OCI-LY3 (cell line): ENCODE data around the gene LIPC.

ENCODE experiments used
- H2AFZ ChIP-seq: fragments of 200-600, 300-600 bp; shearing (Covaris generic); 2 replicates; pipeline ENCODE4 v1.6.0; 2014; ENCODE audit warnings: antibody characterized with exemption, low read depth, low read length
- H3K27ac ChIP-seq: fragments of 200-600, 300-600 bp; sonication (generic); 2 replicates; pipeline ENCODE4 v1.5.1; 2014; ENCODE audit warnings: mild to moderate bottlenecking, low read length, moderate library complexity, mixed read lengths
- H3K27me3 ChIP-seq: fragments of 200-600, 300-600 bp; sonication (generic); 2 replicates; pipeline ENCODE4 v1.6.1; 2014; ENCODE audit warnings: low read depth, low read length, mixed read lengths
- H3K36me3 ChIP-seq: fragments of 200-600, 300-600 bp; sonication (generic); replicated peaks from 2 replicates; pipeline ENCODE3; 2014; ENCODE audit warnings: low read depth, low read length, mixed read lengths
- H3K4me1 ChIP-seq: fragments of 300-600, 200-600 bp; sonication (generic); 2 replicates; pipeline ENCODE4 v1.6.1; 2014; ENCODE audit warnings: low read length, mixed read lengths
- H3K4me2 ChIP-seq: fragments of 200-600, 300-600 bp; sonication (generic); 2 replicates; pipeline ENCODE4 v1.6.1; 2014; ENCODE audit warnings: low read length, mixed read lengths
- H3K4me3 ChIP-seq: fragments of 300-600, 200-600 bp; sonication (generic); 2 replicates; pipeline ENCODE4 v1.5.1; 2014; ENCODE audit warnings: antibody characterized with exemption, mild to moderate bottlenecking, low read length, moderate library complexity
- H3K79me2 ChIP-seq: fragments of 300-600, 200-600 bp; shearing (Covaris generic); 2 replicates; pipeline ENCODE4 v1.6.1; 2014; ENCODE audit warnings: mild to moderate bottlenecking, low read length, mixed read lengths
- H3K9ac ChIP-seq: fragments of 300-600, 200-600 bp; shearing (Covaris generic); 2 replicates; pipeline ENCODE4 v1.6.0; 2014; ENCODE audit warnings: mild to moderate bottlenecking, low read length, moderate library complexity
- H3K9me3 ChIP-seq: fragments of 200-600, 300-600 bp; shearing (Covaris generic); 2 replicates; pipeline ENCODE4 v1.6.1; 2014; ENCODE audit warnings: low read length, mixed read lengths; ENCODE audit not compliant: insufficient read depth
- H4K20me1 ChIP-seq: fragments of 200-600, 300-600 bp; sonication (generic); 2 replicates; pipeline ENCODE4 v1.6.1; 2016; ENCODE audit warnings: low read length, mixed read lengths; ENCODE audit not compliant: insufficient read depth
- EZH2phosphoT487 ChIP-seq: fragments of 200-600 bp; shearing (Covaris generic); IDR thresholded peaks from 2 replicates; pipeline ENCODE4 v1.6.1; 2018; ENCODE audit warnings: antibody characterized with exemption, mixed run types, low read depth
- TF ChIP-seq, protein P1 (sequence below): fragments of 200-600, 300-600 bp; sonication (generic); IDR thresholded peaks from 2 replicates; pipeline ENCODE4 v1.5.1; 2014; ENCODE audit warnings: antibody characterized with exemption, low read length, low read depth

LIPC gene

DNA sequence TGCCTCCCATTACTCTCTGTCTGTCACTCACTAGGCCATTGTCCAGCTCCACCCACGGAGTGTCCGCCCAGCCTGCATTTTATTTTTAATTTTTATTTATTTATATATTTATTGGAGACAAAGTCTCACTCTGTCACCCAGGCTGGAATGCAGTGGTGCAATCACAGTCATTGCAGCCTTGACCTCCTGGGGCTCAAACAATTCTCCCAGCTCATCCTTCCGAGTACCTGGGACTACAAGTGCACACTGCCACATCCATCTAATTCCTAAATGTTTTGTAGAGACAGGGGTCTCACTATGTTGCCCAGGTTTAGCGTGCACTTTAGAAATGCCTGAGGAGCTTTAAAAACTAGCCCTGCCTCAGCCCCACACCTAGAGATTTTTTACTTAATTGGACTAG lies 141.5 kb downstream of the LIPC start:
- no peak overlapping the region for H3K27ac ChIP-seq

DNA sequence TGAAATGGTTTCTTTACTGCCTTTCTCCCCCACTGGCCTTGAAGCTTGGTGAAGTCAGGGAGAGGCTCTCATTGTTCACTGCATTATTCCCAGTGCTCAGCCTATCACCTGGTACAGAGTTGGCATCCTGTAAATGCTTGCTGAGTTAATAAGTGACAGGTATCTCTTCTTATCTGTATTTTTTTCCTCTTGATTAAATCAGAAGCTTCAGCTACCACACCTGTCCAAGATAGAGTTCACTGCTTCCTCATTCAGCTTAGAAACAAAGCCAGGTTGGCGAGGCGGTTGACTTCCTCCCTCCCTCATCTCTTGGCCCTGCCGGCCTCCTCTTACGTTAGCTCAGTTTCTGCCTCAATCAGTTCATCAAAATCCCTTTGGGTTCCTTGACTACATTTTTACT lies 142.8 kb downstream of the LIPC start:
- Histone ChIP-seq H3K79me2 (no peaks in the 10 kb centered on the region), H3K9me3 (no peaks in the 10 kb centered on the region), H3K27me3 (no peaks in the 10 kb centered on the region), H4K20me1 (no peaks in the 10 kb centered on the region), H3K4me2 (no peak overlapping the region), H3K9ac (no peak overlapping the region), H3K27ac (no peak overlapping the region), H2AFZ (peak overlapping the region; percentile 30; the same call in 1 of the 2 replicates), H3K4me1 (no peaks in the 10 kb centered on the region), H3K4me3 (no peak overlapping the region), H3K36me3 (no peaks in the 10 kb centered on the region)
- TF ChIP-seq, protein P1, sequence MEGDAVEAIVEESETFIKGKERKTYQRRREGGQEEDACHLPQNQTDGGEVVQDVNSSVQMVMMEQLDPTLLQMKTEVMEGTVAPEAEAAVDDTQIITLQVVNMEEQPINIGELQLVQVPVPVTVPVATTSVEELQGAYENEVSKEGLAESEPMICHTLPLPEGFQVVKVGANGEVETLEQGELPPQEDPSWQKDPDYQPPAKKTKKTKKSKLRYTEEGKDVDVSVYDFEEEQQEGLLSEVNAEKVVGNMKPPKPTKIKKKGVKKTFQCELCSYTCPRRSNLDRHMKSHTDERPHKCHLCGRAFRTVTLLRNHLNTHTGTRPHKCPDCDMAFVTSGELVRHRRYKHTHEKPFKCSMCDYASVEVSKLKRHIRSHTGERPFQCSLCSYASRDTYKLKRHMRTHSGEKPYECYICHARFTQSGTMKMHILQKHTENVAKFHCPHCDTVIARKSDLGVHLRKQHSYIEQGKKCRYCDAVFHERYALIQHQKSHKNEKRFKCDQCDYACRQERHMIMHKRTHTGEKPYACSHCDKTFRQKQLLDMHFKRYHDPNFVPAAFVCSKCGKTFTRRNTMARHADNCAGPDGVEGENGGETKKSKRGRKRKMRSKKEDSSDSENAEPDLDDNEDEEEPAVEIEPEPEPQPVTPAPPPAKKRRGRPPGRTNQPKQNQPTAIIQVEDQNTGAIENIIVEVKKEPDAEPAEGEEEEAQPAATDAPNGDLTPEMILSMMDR: no peak
- TF ChIP-seq EZH2phosphoT487: no peak

More for the DNA sequence above, 141.5 kb downstream of the LIPC start:
- TF ChIP-seq, protein P1: no peak
- TF ChIP-seq EZH2phosphoT487: no peak
- Histone ChIP-seq H3K79me2 (no peaks in the 10 kb centered on the region), H3K4me3 (no peak overlapping the region), H3K4me1 (no peaks in the 10 kb centered on the region), H4K20me1 (no peaks in the 10 kb centered on the region), H3K4me2 (no peak overlapping the region), H3K36me3 (no peaks in the 10 kb centered on the region), H3K27me3 (no peaks in the 10 kb centered on the region), H2AFZ (no peak overlapping the region), H3K9ac (no peak overlapping the region), H3K9me3 (no peaks in the 10 kb centered on the region)

DNA sequence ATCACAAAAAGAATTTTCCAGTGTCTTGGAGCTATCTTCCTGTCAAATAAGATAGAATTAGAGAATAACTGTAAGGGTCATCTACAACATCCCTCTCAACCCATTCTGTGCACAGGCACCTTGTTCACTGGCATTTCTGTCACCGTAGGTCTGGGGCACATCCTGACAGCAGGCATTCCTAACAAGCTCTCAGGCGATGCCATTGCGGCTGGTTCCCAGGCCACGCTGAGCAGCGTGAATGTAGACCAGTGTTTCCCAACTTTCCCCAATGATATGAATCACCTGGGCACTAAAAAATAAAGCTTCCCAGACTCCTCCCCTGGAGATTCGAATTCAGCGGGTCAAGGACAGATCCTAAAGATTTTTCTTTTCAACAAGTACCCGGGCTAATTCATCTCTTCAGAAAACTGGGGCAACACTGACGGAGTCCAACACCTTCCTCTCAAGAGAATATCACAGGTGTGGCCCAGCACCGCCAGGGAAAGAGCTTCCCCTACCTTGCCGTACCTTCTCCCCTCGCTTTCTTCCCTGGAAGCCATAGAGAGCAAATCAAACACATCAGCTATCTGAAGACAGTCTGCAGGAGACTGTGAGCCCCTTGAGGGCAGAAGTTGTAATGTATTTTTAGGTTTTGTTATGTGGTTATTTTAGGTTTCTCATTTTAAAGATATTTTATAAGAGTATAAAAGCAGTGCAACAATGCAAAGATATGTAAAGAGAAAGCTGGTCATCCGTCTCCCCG lies 143.4 kb downstream of the LIPC start:
- H3K27ac ChIP-seq: no peak overlapping the region

DNA sequence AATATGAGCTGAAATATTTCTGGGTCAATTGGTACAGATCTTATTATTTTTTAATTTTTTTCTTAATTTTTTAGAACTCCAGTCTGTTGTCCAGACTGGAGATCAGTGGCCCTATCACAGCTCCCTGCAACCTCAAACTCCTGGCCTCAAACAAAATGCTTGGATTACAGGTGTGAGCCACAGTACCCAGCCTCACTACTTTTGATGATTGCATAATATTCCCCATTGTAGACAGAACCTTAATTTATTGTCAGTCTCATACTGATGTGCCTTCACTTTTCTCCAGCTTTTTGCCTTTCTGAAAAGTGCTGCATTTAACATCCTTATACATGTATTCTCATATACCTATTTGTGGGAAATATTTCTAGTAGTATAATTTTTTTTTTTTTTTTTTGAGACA lies 144.9 kb downstream of the LIPC start:
- no peak overlapping the region for H2AFZ ChIP-seq
- H3K9me3 ChIP-seq: no peaks in the 10 kb centered on the region
- no peak overlapping the region for H3K9ac ChIP-seq
- TF ChIP-seq EZH2phosphoT487: no peak
- TF ChIP-seq, protein P1: no peak
- no peaks in the 10 kb centered on the region for H4K20me1 ChIP-seq
- no peaks in the 10 kb centered on the region for H3K27me3 ChIP-seq
- no peak overlapping the region for H3K4me2 ChIP-seq
- H3K79me2 ChIP-seq: no peaks in the 10 kb centered on the region
- H3K4me3 ChIP-seq: no peak overlapping the region
- no peaks in the 10 kb centered on the region for H3K4me1 ChIP-seq
- no peaks in the 10 kb centered on the region for H3K36me3 ChIP-seq
- no peak overlapping the region for H3K27ac ChIP-seq

More for the DNA sequence above, 143.4 kb downstream of the LIPC start:
- Histone ChIP-seq H3K9me3 (no peaks in the 10 kb centered on the region), H3K9ac (no peak overlapping the region), H3K36me3 (no peaks in the 10 kb centered on the region), H3K4me1 (no peaks in the 10 kb centered on the region), H4K20me1 (no peaks in the 10 kb centered on the region), H2AFZ (peak overlapping the region; percentile 30; the same call in 1 of the 2 replicates), H3K4me3 (no peak overlapping the region), H3K27me3 (no peaks in the 10 kb centered on the region), H3K79me2 (no peaks in the 10 kb centered on the region), H3K4me2 (no peak overlapping the region)
- TF ChIP-seq, protein P1: no peak
- no peak for TF ChIP-seq EZH2phosphoT487
